GM15510 (cell line): ENCODE data around the gene TRIP4.

Experiments used
- POLR2A ChIP-seq: IDR thresholded peaks from 3 replicates; pipeline ENCODE4 v1.6.1; 2011; ENCODE audit warnings: borderline replicate concordance; ENCODE audit not compliant: insufficient read length; ENCODE audit errors: extremely low read depth

The TRIP4 gene

GRCh38 chr15:64460206-64460723, 72.6 kb downstream of the TRIP4 start, which contains the start of gene ZNF609:
TSS of gene ZNF609 (plus strand) at chr15:64460578. CDS start at chr15:64499420, 38,842 bp downstream.
- TF ChIP-seq POLR2A: peak; percentile 68

- TF ChIP-seq POLR2A: peak; percentile 12
These were observed 73.4 kb downstream of the TRIP4 start for GRCh38 chr15:64460724-64461720.

GRCh38 chr15:64461721-64462162, 74.1 kb downstream of the TRIP4 start:
- no peak for TF ChIP-seq POLR2A

GRCh38 chr15:64462492-64462891, 74.9 kb downstream of the TRIP4 start:
- TF ChIP-seq POLR2A: no peak

GRCh38 chr15:64464276-64465005, 76.8 kb downstream of the TRIP4 start:
- no peak for TF ChIP-seq POLR2A

GRCh38 chr15:64466408-64467141, 78.9 kb downstream of the TRIP4 start:
- TF ChIP-seq POLR2A: no peak

- no peak for TF ChIP-seq POLR2A
These were observed 84.5 kb downstream of the TRIP4 start for GRCh38 chr15:64472161-64472560.

GRCh38 chr15:64474846-64475245, 87.2 kb downstream of the TRIP4 start:
- no peak for TF ChIP-seq POLR2A

- TF ChIP-seq POLR2A: no peak
These were observed 88.9 kb downstream of the TRIP4 start for GRCh38 chr15:64476550-64476949.

- TF ChIP-seq POLR2A: no peak
These were observed 91.2 kb downstream of the TRIP4 start for GRCh38 chr15:64478863-64479262.

- TF ChIP-seq POLR2A: no peak
These were observed 93.3 kb downstream of the TRIP4 start for GRCh38 chr15:64480891-64481290.

GRCh38 chr15:64483749-64484148, 96.1 kb downstream of the TRIP4 start:
- no peak for TF ChIP-seq POLR2A

GRCh38 chr15:64485796-64486195, 98.2 kb downstream of the TRIP4 start:
- no peak for TF ChIP-seq POLR2A

GRCh38 chr15:64490598-64491259, 103.1 kb downstream of the TRIP4 start:
- TF ChIP-seq POLR2A: no peak
